Testis (tissue), 3 donors: ENCODE data around the gene PRSS33. TPM values are rescaled to one million over a fixed set of nuclear protein-coding genes. Genes with fewer than 3 reads are reported as not detected.

Experiments
- DNase-seq: peaks from one replicate; pipeline ENCODE4 v3.0.0-alpha.2; 2019
- H3K27ac ChIP-seq, 2 donors: fragments of 200-600 bp; sonication (generic); one replicate each; pipeline ENCODE4 v1.5.1; 2019
- H3K27me3 ChIP-seq: fragments of 200-600 bp; sonication (generic); one replicate; pipeline ENCODE4 v1.5.1; 2019
- H3K36me3 ChIP-seq: fragments of 200-600 bp; sonication (generic); one replicate; pipeline ENCODE4 v1.5.1; 2017; ENCODE audit warnings: low read depth; ENCODE audit errors: missing control alignments
- H3K4me1 ChIP-seq: fragments of 200-600 bp; sonication (generic); one replicate; pipeline ENCODE4 v1.5.1; 2019
- H3K4me3 ChIP-seq, 2 donors: fragments of 200-600 bp; sonication (generic); one replicate each; pipeline ENCODE4 v1.5.1; 2017 to 2019
- H3K9me3 ChIP-seq: fragments of 200-600 bp; sonication (generic); one replicate; pipeline ENCODE4 v1.5.1; 2017
- CTCF ChIP-seq, 3 experiments: fragments of 450-650 bp in 2 of 3; fragments of 200-600 bp in 1 of 3; sonication (generic) in 1 of 3; IDR thresholded peaks; one replicate each; pipeline ENCODE4 v1.5.1; 2016 to 2019; ENCODE audit warnings: antibody characterized with exemption in 3 of 3, mild to moderate bottlenecking in 2 of 3, moderate library complexity in 1 of 3
- POLR2A ChIP-seq: fragments of 450-650 bp; IDR thresholded peaks from one replicate; pipeline ENCODE4 v1.6.1; 2017; ENCODE audit warnings: antibody characterized with exemption, mild to moderate bottlenecking, moderate library complexity
- WGBS, 2 donors: methylation state at CpG; one replicate each; pipeline ENCODE4 v1.1.5; 2018; 5-methylcytosine and 5-hydroxymethylcytosine counted together
- intact Hi-C: fragments of 100-400 bp; cut with DNase I; formaldehyde crosslinking; loops from one replicate; pipeline ENCODE4 v1.15.1; 2023; ENCODE audit warnings: low total_unique reads
- polyA plus RNA-seq: library from polyadenylated mRNA; stranded (reverse); fragments of 350-450 nt; fragmentation: Illumina TruSeq; extraction: RNeasy Lipid Tissue Mini Kit (QIAGEN cat#74804); gene quantifications from one replicate; pipeline ENCODE4 v1.2.3, GENCODE V29; 2014; ENCODE audit warnings: low read depth, low replicate concordance; ENCODE audit not compliant: insufficient read depth
- total RNA-seq, 2 donors: library from RNA; depleted of rRNA; stranded (reverse); fragments of >200 nt; gene quantifications; one replicate each; pipeline ENCODE4 v1.2.3, GENCODE V29; 2016

The PRSS33 gene
- total and polyA plus RNA-seq, 3 donors from 2014 or later = 0.93 to 4.4 TPM; not detected in 1

GRCh38 chr16:2743007-2743810, 44.2 kb downstream of the PRSS33 start:
- DNase-seq = no peak
- intact Hi-C loops = no loop called here
- Histone ChIP-seq H3K27ac (no peak overlapping the region), H3K4me3 (no peak overlapping the region), H3K4me1 (no peaks in the 10 kb centered on the region), H3K9me3 (no peaks in the 10 kb centered on the region), H3K27me3 (no peaks in the 10 kb centered on the region), H3K36me3 (no peaks in the 10 kb centered on the region)
- WGBS, 2 donors = 86 to 87% methylated on average over 14 to 19 of the region's 19 CpGs
- TF ChIP-seq CTCF (IDR thresholded peaks at IDR 0.05) (no peak), POLR2A (no peak)

- no peaks in the 10 kb centered on the region for H3K9me3 ChIP-seq
- H3K4me1 ChIP-seq = no peaks in the 10 kb centered on the region
- no peak overlapping the region for H3K4me3 ChIP-seq
- H3K27ac ChIP-seq = no peak overlapping the region
- 82 to 92% methylated on average over 8 to 12 of the region's 12 CpGs for WGBS, 2 donors
- no peaks in the 10 kb centered on the region for H3K36me3 ChIP-seq
- TF ChIP-seq POLR2A (no peak), CTCF (IDR thresholded peaks at IDR 0.05) (no peak)
- DNase-seq = no peak
- H3K27me3 ChIP-seq = no peaks in the 10 kb centered on the region
- intact Hi-C loops = no loop called here
These were observed 44.9 kb downstream of the PRSS33 start for GRCh38 chr16:2742323-2743006.

GRCh38 chr16:2741168-2741567, 46.2 kb downstream of the PRSS33 start:
- Histone ChIP-seq H3K4me3 (no peak overlapping the region), H3K27me3 (no peaks in the 10 kb centered on the region), H3K36me3 (no peaks in the 10 kb centered on the region), H3K27ac (no peak overlapping the region), H3K4me1 (no peaks in the 10 kb centered on the region), H3K9me3 (no peaks in the 10 kb centered on the region)
- no peak for DNase-seq
- intact Hi-C loops = no loop called here
- 83 to 96% methylated on average over 4 of the region's 4 CpGs for WGBS, 2 donors
- TF ChIP-seq POLR2A = no peak
- TF ChIP-seq CTCF (IDR thresholded peaks at IDR 0.05) = no peak

GRCh38 chr16:2740476-2740875, 46.9 kb downstream of the PRSS33 start:
- Histone ChIP-seq H3K4me3 (no peak overlapping the region), H3K36me3 (no peaks in the 10 kb centered on the region), H3K9me3 (no peaks in the 10 kb centered on the region), H3K27me3 (no peaks in the 10 kb centered on the region), H3K4me1 (no peaks in the 10 kb centered on the region), H3K27ac (no peak overlapping the region)
- 82 to 95% methylated on average over 6 of the region's 6 CpGs for WGBS, 2 donors
- intact Hi-C loops = no loop called here
- TF ChIP-seq CTCF (IDR thresholded peaks at IDR 0.05) (no peak), POLR2A (no peak)
- no peak for DNase-seq
